ENCODE data around the gene METTL24. TPM values are rescaled to one million over a fixed set of nuclear protein-coding genes. Genes with fewer than 3 reads are reported as not detected.
"Not testable (repeated sequence)": the region's sequence is repeated elsewhere in the genome, so short reads cannot be mapped to it uniquely, and the experiment has no call there.

The METTL24 gene
- polyA plus RNA-seq, 4 donors: 13.6 to 17.8 (median 15.7) TPM

GRCh38 chr6:110363748-110364147 is 5.6 kb upstream of the METTL24 start:
- DNase-seq (ENCODE audit: low read depth in 4 of 4, low spot score in 2 of 4): no peak

- DNase-seq (ENCODE audit: low read depth in 4 of 4, low spot score in 2 of 4): no peak
Observed at GRCh38 chr6:110360676-110361075, 2.5 kb upstream of the METTL24 start.

GRCh38 chr6:110359556-110359955 is 1.4 kb upstream of the METTL24 start:
- DNase-seq (ENCODE audit: low read depth in 4 of 4, low spot score in 2 of 4): no peak

GRCh38 chr6:110358553-110359160 is 508 bp upstream of the METTL24 start:
- DNase-seq (ENCODE audit: low read depth in 4 of 4, low spot score in 2 of 4): no peak

- DNase-seq (ENCODE audit: low read depth in 4 of 4, low spot score in 2 of 4): no peak
Observed at GRCh38 chr6:110357298-110357663, 868 bp downstream of the METTL24 start.

- no peak for DNase-seq (ENCODE audit: low read depth in 4 of 4, low spot score in 2 of 4)
Observed at GRCh38 chr6:110356778-110357177, 1.4 kb downstream of the METTL24 start.

- no peak for DNase-seq (ENCODE audit: low read depth in 4 of 4, low spot score in 2 of 4)
Observed at GRCh38 chr6:110355727-110356126, 2.4 kb downstream of the METTL24 start.

- no peak for DNase-seq (ENCODE audit: low read depth in 4 of 4, low spot score in 2 of 4)
Observed at GRCh38 chr6:110355022-110355421, 3.1 kb downstream of the METTL24 start.

- DNase-seq (ENCODE audit: low read depth in 4 of 4, low spot score in 2 of 4): no peak
Observed at GRCh38 chr6:110354153-110354552, 4.0 kb downstream of the METTL24 start.

- DNase-seq (ENCODE audit: low read depth in 4 of 4, low spot score in 2 of 4): no peak
Observed at GRCh38 chr6:110353457-110354001, 4.6 kb downstream of the METTL24 start.

GRCh38 chr6:110352563-110353262 is 5.4 kb downstream of the METTL24 start:
- DNase-seq (ENCODE audit: low read depth in 4 of 4, low spot score in 2 of 4): no peak

- no peak for DNase-seq (ENCODE audit: low read depth in 4 of 4, low spot score in 2 of 4)
Observed at GRCh38 chr6:110351986-110352385, 6.2 kb downstream of the METTL24 start.

GRCh38 chr6:110351546-110351945 is 6.6 kb downstream of the METTL24 start:
- no peak for DNase-seq (ENCODE audit: low read depth in 4 of 4, low spot score in 2 of 4)

- not testable (repeated sequence) for DNase-seq (ENCODE audit: low read depth in 4 of 4, low spot score in 2 of 4)
Observed at GRCh38 chr6:110350593-110350992, 7.6 kb downstream of the METTL24 start.

GRCh38 chr6:110348961-110349690 is 9.0 kb downstream of the METTL24 start:
- no peak for DNase-seq (ENCODE audit: low read depth in 4 of 4, low spot score in 2 of 4)

- no peak for DNase-seq (ENCODE audit: low read depth in 4 of 4, low spot score in 2 of 4)
Observed at GRCh38 chr6:110345025-110345424, 13.1 kb downstream of the METTL24 start.

- DNase-seq (ENCODE audit: low read depth in 4 of 4, low spot score in 2 of 4): no peak
Observed at GRCh38 chr6:110342759-110343158, 15.4 kb downstream of the METTL24 start.

GRCh38 chr6:110341663-110342596 is 16.2 kb downstream of the METTL24 start:
- no peak for DNase-seq (ENCODE audit: low read depth in 4 of 4, low spot score in 2 of 4)

- no peak for DNase-seq (ENCODE audit: low read depth in 4 of 4, low spot score in 2 of 4)
Observed at GRCh38 chr6:110341067-110341466, 17.1 kb downstream of the METTL24 start.

- no peak for DNase-seq (ENCODE audit: low read depth in 4 of 4, low spot score in 2 of 4)
Observed at GRCh38 chr6:110340392-110340965, 17.7 kb downstream of the METTL24 start.
